Sigmoid colon (tissue), 4 donors: Measurements from ENCODE around the gene FCRL1.

ENCODE experiments used
- EP300 ChIP-seq, 4 donors: sonication (generic); formaldehyde crosslinking; IDR thresholded peaks; one replicate each; pipeline ENCODE4 v1.6.1; 2017; ENCODE audit warnings: antibody characterized with exemption in 4 of 4
- POLR2A ChIP-seq, 2 donors: fragments of 450-650 bp; IDR thresholded peaks; one replicate each; pipeline ENCODE4 v1.6.1; 2016; ENCODE audit warnings: antibody characterized with exemption in 2 of 2, mild to moderate bottlenecking in 2 of 2, moderate library complexity in 2 of 2
- POLR2AphosphoS5 ChIP-seq, 4 donors: sonication (generic); formaldehyde crosslinking; IDR thresholded peaks; one replicate each; pipeline ENCODE4 v1.6.1; 2017; ENCODE audit warnings: antibody characterized with exemption in 4 of 4
- TF ChIP-seq, protein P1 (sequence below), 4 experiments: fragments of 450-650 bp in 3 of 4; fragments of 200-600 bp in 1 of 4; IDR thresholded peaks; one replicate each; pipeline ENCODE4 v1.5.1; 2016 to 2019; ENCODE audit warnings: antibody characterized with exemption in 4 of 4, mild to moderate bottlenecking in 3 of 4, moderate library complexity in 2 of 4

DNA sequence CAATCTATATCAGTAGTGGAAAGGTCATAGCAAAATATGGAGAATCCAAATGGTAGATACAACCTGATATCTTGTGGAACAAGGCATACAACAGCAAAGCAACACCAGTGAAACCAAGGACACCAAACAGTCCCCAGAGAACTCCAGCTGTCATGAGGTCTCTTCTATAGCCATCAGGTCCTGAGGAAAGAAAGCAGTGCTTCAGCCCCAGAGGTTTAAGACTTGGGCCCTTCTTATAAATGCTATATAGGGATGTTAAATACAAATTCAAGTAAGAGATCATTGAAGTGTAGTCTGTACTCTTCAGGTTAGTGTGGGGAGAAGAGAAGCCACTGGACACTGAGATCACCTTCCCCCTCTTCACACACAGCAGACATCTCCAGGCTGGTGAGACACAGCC, 53.1 kb downstream of the FCRL1 start:
- TF ChIP-seq, protein P1, sequence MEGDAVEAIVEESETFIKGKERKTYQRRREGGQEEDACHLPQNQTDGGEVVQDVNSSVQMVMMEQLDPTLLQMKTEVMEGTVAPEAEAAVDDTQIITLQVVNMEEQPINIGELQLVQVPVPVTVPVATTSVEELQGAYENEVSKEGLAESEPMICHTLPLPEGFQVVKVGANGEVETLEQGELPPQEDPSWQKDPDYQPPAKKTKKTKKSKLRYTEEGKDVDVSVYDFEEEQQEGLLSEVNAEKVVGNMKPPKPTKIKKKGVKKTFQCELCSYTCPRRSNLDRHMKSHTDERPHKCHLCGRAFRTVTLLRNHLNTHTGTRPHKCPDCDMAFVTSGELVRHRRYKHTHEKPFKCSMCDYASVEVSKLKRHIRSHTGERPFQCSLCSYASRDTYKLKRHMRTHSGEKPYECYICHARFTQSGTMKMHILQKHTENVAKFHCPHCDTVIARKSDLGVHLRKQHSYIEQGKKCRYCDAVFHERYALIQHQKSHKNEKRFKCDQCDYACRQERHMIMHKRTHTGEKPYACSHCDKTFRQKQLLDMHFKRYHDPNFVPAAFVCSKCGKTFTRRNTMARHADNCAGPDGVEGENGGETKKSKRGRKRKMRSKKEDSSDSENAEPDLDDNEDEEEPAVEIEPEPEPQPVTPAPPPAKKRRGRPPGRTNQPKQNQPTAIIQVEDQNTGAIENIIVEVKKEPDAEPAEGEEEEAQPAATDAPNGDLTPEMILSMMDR (IDR thresholded peaks at IDR 0.05): no peak
- TF ChIP-seq POLR2A (IDR thresholded peaks at IDR 0.05) (no peak), POLR2AphosphoS5 (IDR thresholded peaks at IDR 0.05) (no peak), EP300 (IDR thresholded peaks at IDR 0.05) (no peak)
